ENCODE results near the gene MRE11. TPM values are rescaled to one million over a fixed set of nuclear protein-coding genes. Genes with fewer than 3 reads are reported as not detected.

Gene MRE11
- 10 to 100 TPM; 35.7 to 37.0 TPM for total RNA-seq

DNA sequence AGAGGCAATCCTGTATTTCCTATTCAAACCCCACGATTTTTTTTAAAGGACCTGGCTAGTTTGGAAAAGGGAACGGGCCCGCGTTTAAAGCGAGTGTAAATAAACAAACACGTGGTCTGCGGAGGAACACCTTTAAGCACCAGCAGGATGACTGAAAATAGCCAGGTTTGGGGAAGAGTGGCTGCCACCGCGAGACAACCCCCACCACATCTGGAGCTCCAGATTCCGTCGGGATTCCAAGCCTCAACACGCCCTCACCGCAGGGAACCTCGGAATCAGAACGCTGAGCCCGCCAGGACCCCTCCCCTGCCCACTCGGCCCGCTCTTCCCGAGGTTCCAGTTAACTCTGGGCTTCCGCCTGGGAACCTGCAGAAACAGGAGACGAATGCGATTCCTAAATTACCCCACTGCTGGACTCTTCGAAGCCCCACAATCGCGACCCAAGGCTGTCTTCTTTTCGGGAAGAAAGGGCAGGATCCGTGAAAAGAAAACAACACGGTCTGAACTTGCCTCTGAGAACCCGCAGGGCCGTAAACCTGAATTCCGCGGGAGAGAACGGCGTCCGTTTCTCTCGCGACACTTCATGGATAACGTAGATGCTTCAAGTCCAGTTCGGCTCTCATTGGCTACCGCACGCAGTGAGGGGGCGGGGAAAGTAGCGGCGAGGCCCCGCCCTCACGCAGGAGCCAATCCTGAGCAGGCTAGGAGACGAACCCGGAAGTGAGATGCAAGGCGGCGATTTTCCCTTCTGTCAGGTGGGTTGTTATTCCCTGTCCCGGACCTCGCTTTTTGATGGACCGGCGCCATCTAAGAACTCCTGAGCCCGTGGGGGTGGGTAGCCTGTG is at the start of gene MRE11, which contains the start of gene ANKRD49:
Gene MRE11 (minus strand): TSS at position 564 of the 845 bp plus-strand sequence. CDS start 1,043 bp downstream, outside the sequence.
Gene ANKRD49 (plus strand): TSS at position 704 of the 845 bp plus-strand sequence. CDS start 2,710 bp downstream, outside the sequence.
- POLR2A ChIA-PET = interaction anchor here (0.6 to 1.7 kb wide), 12 partner anchors 10 to 1297 kb away, joined by 3 to 11 read pairs (median 4); partner anchors contain the start of genes C11orf54, CEP57, MED17 and PANX1

DNA sequence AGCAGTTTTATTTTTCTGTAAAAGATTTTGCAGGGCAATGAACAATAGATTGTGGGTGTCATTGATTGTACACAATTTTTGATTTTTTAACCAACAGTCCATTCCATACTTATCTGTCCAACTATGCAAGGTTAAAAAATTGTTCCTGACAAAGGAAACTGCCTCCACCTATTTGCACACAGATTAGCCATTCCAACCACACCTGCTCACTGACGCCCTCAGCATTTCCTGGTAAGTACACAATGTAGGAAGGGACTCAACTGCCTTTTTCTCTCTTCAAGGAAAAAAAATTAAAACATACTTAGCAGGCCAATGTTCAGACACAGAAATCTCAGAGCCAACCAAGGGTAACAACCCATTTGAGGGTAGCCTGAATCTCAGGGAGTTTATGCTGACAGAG is 45.8 kb upstream of the MRE11 start:
- peaks cover 13% of the 10 kb centered on the region for H3K4me1 Mint-ChIP-seq
- H3K4me3 Mint-ChIP-seq = no peak overlapping the region
- ChIA-PET POLR2A (no interaction called here), CTCF (no interaction called here)
- no peak overlapping the region for H3K27ac Mint-ChIP-seq
- no peak for DNase-seq
- peaks cover 2% of the 10 kb centered on the region for H3K36me3 Mint-ChIP-seq (ENCODE audit: low read depth)
- H3K9me3 Mint-ChIP-seq = no peaks in the 10 kb centered on the region
- H3K27me3 Mint-ChIP-seq = peaks cover 23% of the 10 kb centered on the region

More for the DNA sequence above, at the start of gene MRE11, which contains the start of gene ANKRD49:
- Mint-ChIP-seq H3K4me3 (peak within 1 kb of the TSS; percentile 89), H3K36me3 (ENCODE audit: low read depth) (peaks cover 34% of the 10 kb centered on the region), H3K9me3 (no peaks in the 10 kb centered on the region), H3K27ac (peak within 1 kb of the TSS; percentile 81), H3K4me1 (peaks cover 34% of the 10 kb centered on the region), H3K27me3 (no peaks in the 10 kb centered on the region)
- CTCF ChIA-PET = interaction anchor here (0.8 to 1.0 kb wide), 2 partner anchors 12 to 321 kb away, joined by 3 read pairs; no protein-coding TSS in a partner anchor
- DNase-seq = peak; percentile 98

- CTCF ChIA-PET = interaction anchor here (1.2 kb wide), 1 partner anchor 25 kb away, joined by 3 read pairs; the partner anchor contains the start of gene C11orf97
- H3K9me3 Mint-ChIP-seq = no peaks in the 10 kb centered on the region
- no peak overlapping the region for H3K27ac Mint-ChIP-seq
- H3K36me3 Mint-ChIP-seq (ENCODE audit: low read depth) = no peaks in the 10 kb centered on the region
- H3K4me3 Mint-ChIP-seq = no peak overlapping the region
- POLR2A ChIA-PET = no interaction called here
- peaks cover 35% of the 10 kb centered on the region for H3K27me3 Mint-ChIP-seq
- no peak for DNase-seq
- peaks cover 1% of the 10 kb centered on the region for H3K4me1 Mint-ChIP-seq
These were observed 43.5 kb upstream of the MRE11 start for GRCh38 chr11:94537031-94537600.

DNA sequence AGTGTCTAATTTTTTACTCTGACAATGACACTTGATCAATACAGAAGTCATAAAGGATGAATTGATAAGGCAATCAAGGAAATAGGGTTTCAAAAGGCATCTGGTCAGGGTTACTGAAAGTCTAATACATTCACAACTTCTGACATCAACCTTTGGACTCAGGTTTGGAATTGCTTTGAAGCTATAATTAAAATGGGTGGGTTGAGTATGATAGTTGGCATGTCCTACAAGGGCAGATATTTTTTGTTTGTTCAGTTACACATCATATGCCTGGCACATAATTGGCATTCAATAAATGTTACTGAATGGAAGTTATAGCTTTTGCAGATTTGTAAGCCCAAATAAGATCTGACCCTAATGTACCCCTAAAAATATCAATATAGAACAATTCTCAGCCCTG is 42.7 kb upstream of the MRE11 start:
- Mint-ChIP-seq H3K4me3 (no peak overlapping the region), H3K4me1 (no peaks in the 10 kb centered on the region), H3K27ac (no peak overlapping the region), H3K36me3 (ENCODE audit: low read depth) (no peaks in the 10 kb centered on the region), H3K9me3 (no peaks in the 10 kb centered on the region), H3K27me3 (peaks cover 35% of the 10 kb centered on the region)
- CTCF ChIA-PET = interaction anchor here (1.2 kb wide), 1 partner anchor 24 kb away, joined by 3 read pairs; the partner anchor contains the start of gene C11orf97
- DNase-seq = no peak
- POLR2A ChIA-PET = no interaction called here

DNA sequence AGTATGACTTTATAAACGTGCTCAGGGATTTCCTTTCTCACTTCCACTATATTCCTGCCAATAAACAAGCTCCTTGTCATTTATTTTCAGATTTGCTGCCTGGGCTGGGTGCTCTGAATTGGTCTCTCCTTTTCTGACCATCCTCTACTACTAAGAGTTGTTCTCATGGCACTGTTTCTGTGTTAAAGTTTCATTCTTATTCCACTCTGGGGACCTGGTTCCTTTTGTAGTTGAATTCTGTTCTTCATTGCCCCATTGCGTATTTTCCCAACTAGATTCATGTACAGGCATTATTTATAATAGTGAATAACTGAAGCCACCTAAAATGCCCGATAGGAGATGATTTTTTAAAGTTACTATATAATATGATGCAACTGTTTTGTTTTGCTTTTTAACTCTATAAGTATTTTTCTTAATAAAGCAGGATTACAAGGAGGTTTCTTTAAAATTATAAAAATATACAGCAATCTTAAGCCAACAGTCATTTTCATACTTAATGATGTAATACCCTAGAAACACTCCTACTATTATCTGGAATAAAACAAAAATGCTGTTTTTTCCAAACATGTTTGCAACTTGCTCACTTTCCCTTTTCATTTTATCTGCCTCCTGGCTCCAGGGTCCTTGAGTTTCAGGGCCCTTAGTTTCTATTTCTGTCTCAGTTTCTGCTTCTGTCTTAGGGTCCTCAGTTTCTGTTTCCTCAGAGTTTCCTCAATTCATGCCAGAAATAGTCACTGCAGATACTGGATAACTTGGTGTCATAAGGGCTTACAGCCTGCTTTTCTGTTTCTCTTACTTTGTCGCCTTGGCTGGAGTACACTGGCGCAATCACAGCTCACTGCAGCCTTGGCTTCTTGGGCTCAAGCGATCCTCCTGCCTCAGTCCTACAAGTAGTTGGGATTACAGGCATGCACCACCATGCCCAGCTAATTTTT is 40.3 kb upstream of the MRE11 start:
- H3K4me1 Mint-ChIP-seq = no peaks in the 10 kb centered on the region
- no peak for DNase-seq
- H3K4me3 Mint-ChIP-seq = no peak overlapping the region
- H3K27ac Mint-ChIP-seq = no peak overlapping the region
- no peaks in the 10 kb centered on the region for H3K9me3 Mint-ChIP-seq
- ChIA-PET CTCF (no interaction called here), POLR2A (no interaction called here)
- H3K27me3 Mint-ChIP-seq = peaks cover 48% of the 10 kb centered on the region
- H3K36me3 Mint-ChIP-seq (ENCODE audit: low read depth) = no peaks in the 10 kb centered on the region

DNA sequence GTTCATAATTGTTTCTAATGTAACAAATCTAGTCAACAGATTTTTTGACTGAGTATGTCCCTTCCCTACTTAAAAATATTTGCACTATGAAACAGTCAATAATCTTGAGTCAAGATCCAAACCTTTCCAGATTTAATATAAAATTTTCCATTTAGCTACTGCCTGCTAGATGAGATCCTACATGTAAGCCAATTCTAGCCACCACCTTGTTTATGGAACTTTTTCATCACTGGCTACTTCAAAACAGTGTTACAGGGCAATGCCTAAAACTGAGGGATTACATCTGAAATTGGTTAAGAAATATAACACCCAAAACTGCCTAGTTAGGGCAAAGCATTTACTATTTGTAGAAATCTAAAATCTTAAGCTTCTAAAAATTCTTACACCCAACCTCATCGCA is 39.6 kb upstream of the MRE11 start:
- POLR2A ChIA-PET = no interaction called here

DNA sequence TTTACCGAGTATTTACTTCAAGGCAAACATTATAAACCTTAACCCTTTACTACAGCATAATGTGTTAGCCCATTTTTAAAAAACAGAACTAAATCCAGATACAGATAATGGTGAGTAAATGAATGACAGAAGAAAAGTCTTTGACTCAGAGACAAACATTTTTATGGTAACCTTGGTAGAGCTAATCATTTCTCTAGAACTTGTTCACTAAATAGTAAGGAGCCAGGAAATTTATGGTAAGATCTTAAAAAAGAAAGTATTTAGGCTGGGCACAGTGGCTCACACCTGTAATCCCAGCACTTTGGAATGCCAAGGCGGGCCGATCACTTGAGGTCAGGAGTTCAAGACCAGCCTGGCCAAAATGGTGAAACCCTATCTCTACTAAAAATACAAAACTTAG is 38.6 kb upstream of the MRE11 start:
- Mint-ChIP-seq H3K36me3 (ENCODE audit: low read depth) (no peaks in the 10 kb centered on the region), H3K4me1 (no peaks in the 10 kb centered on the region), H3K27me3 (peaks cover 49% of the 10 kb centered on the region), H3K9me3 (no peaks in the 10 kb centered on the region), H3K4me3 (no peak overlapping the region), H3K27ac (no peak overlapping the region)
- DNase-seq = no peak
- ChIA-PET POLR2A (no interaction called here), CTCF (no interaction called here)

More for the DNA sequence above, 39.6 kb upstream of the MRE11 start:
- Mint-ChIP-seq H3K4me3 (no peak overlapping the region), H3K4me1 (no peaks in the 10 kb centered on the region), H3K27me3 (peaks cover 50% of the 10 kb centered on the region), H3K27ac (no peak overlapping the region), H3K36me3 (ENCODE audit: low read depth) (no peaks in the 10 kb centered on the region), H3K9me3 (no peaks in the 10 kb centered on the region)
- CTCF ChIA-PET = no interaction called here
- no peak for DNase-seq

DNA sequence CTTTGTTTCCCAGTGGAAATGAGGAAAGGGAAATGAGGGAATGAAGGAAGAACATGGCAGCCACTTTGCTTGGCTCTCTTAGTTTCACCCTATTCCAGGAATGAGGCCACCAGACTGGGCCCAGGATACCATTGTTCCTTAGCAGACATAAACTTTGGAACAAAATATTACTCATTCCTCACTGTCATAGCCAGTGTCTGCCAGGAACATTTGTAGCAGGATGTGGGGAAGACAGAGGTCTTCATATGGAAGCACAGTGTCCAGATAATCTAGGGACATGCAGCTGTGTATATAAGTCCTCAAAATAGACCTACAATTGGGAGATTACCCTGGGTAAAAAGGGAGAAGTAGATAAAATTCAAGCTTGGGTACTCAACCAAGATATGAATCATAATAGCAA is 34.9 kb upstream of the MRE11 start:
- Mint-ChIP-seq H3K36me3 (ENCODE audit: low read depth) (no peaks in the 10 kb centered on the region), H3K27me3 (peaks cover 43% of the 10 kb centered on the region), H3K4me3 (no peak overlapping the region), H3K9me3 (no peaks in the 10 kb centered on the region), H3K4me1 (no peaks in the 10 kb centered on the region), H3K27ac (no peak overlapping the region)
- DNase-seq = no peak
- ChIA-PET CTCF (no interaction called here), POLR2A (no interaction called here)

DNA sequence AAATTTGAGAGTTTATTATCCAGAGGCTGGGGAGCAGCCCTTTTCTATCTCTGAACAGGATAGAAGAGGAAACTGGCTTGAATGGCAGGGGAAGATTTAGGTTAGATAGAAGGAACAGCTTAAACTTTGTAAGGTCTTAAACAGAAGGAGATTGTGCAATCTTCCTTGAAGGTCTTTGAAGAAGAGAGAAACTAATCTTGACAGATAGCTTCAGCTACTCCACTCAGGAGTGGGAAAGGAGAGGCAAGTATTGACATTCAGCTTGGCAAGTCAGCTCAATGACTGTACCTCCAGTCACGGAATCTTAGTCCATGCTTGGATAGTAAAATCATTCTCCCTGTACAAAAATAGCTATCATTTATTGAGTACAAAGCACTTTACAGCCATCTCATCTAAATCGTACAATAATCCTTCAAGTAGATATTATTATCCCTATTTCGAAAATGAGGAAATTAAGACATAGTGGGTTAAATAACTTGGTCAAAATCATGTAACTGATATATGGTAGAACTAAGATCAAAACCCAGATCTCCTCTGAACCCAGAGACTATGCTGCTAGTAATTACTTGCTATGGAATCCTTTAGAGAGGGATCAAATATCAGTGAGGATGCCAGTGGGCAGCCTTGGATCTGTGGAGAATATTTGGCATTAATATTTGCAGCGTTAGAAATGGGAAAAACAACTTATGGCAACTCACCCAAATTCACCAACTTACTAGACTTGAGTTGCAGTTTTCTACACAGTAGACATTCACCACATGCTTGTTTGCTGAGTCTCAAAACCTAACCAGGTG is 33.2 kb upstream of the MRE11 start:
- CTCF ChIA-PET = no interaction called here
- H3K9me3 Mint-ChIP-seq = no peaks in the 10 kb centered on the region

GRCh38 chr11:94525546-94526324 is 32.1 kb upstream of the MRE11 start:
- CTCF ChIA-PET = interaction anchor here (1.0 to 1.4 kb wide), 3 partner anchors 9 to 22 kb away, joined by 3 read pairs; partner anchors contain the start of gene FUT4
- H3K27ac Mint-ChIP-seq = no peak overlapping the region

More for the DNA sequence above, 33.2 kb upstream of the MRE11 start:
- no peak for DNase-seq
- POLR2A ChIA-PET = no interaction called here
- H3K36me3 Mint-ChIP-seq (ENCODE audit: low read depth) = no peaks in the 10 kb centered on the region
- no peak overlapping the region for H3K4me3 Mint-ChIP-seq
- H3K27ac Mint-ChIP-seq = no peak overlapping the region
- H3K27me3 Mint-ChIP-seq = peaks cover 38% of the 10 kb centered on the region
- H3K4me1 Mint-ChIP-seq = no peaks in the 10 kb centered on the region

DNA sequence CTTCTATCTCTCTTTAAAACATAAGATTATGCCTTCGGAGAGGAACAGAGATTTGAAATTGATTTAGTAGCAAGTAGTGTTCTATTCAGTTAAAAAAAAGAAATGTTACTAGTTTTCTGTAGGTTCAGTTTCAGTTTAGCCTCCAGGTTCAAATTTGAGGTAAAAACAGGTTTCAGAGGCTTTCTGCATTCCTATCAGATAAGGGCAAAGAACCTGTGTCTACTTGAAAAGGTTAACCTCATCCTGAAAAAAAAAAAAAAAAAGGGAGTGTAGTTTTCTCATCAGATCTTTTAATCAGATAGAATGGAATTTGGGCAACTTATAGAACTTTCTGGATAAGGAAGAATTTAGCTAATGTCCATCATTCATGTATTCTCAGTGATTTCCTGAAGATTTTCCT is 30.7 kb upstream of the MRE11 start:
- H3K27ac Mint-ChIP-seq = no peak overlapping the region
- peaks cover 25% of the 10 kb centered on the region for H3K27me3 Mint-ChIP-seq
- ChIA-PET CTCF (interaction anchor here (0.7 to 1.2 kb wide), 2 partner anchors 41 to 374 kb away, joined by 3 read pairs; no protein-coding TSS in a partner anchor), POLR2A (no interaction called here)
- H3K4me1 Mint-ChIP-seq = no peaks in the 10 kb centered on the region
- no peaks in the 10 kb centered on the region for H3K36me3 Mint-ChIP-seq (ENCODE audit: low read depth)
- no peaks in the 10 kb centered on the region for H3K9me3 Mint-ChIP-seq
- H3K4me3 Mint-ChIP-seq = no peak overlapping the region
- DNase-seq = no peak

More at GRCh38 chr11:94525546-94526324, 32.1 kb upstream of the MRE11 start:
- Mint-ChIP-seq H3K27me3 (peaks cover 36% of the 10 kb centered on the region), H3K9me3 (no peaks in the 10 kb centered on the region), H3K4me1 (no peaks in the 10 kb centered on the region), H3K36me3 (ENCODE audit: low read depth) (no peaks in the 10 kb centered on the region), H3K4me3 (no peak overlapping the region)
- POLR2A ChIA-PET = no interaction called here
- no peak for DNase-seq

Data from activated CD4-positive, alpha-beta memory T cell treated with anti-CD3 and anti-CD28 coated beads, Interleukin-2, amount 10 ng/mL, durations not matched to agents 7 days and 5 days (primary cell).